ENCODE results near the gene GNPAT. TPM values are rescaled to one million over a fixed set of nuclear protein-coding genes. Genes with fewer than 3 reads are reported as not detected.

Gene GNPAT
- total RNA-seq, 1 experiment from 2014 or later = 21.8 TPM

DNA sequence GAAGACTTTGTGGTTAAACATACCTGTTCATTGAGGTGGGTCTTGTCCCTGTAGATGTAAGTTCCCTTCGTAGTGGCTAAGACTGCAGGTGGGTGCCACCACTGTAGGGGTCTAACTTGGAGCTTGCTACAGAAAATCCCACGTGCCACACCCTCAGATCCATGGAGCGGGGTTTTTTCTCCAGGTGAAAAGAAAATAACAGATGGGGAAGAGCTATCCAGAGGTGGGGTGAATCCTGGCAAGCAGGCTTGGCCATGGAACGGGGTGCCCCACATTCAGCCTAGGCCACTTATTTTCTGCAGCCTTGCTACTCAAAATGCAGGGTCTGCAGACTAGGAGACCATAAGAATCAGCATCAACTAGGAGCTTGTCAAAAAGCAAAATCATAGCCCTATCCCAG is 72.6 kb downstream of the GNPAT start:
- Histone ChIP-seq H3K9me3 (ENCODE audit: insufficient read depth, low read depth) (no peaks in the 10 kb centered on the region), H3K27me3 (ENCODE audit: insufficient read depth, low read depth) (no peaks in the 10 kb centered on the region), H4K20me1 (ENCODE audit: insufficient read depth) (no peaks in the 10 kb centered on the region), H3K4me1 (replicated peaks; ENCODE audit: insufficient read depth) (no peaks in the 10 kb centered on the region), H3K4me2 (no peak overlapping the region), H3K27ac (no peak overlapping the region), H3K9me2 (ENCODE audit: insufficient read depth) (no peaks in the 10 kb centered on the region), H3K36me3 (ENCODE audit: low read depth) (no peaks in the 10 kb centered on the region), H3F3A (ENCODE audit: insufficient read depth, low read depth) (no peaks in the 10 kb centered on the region), H3K79me2 (ENCODE audit: low read depth) (no peaks in the 10 kb centered on the region), H3K4me3 (no peak overlapping the region), H2AFZ (no peak overlapping the region)
- ChIA-PET CTCF (interaction anchor here (0.6 kb wide), 1 partner anchor 1754 kb away, joined by 3 read pairs; no protein-coding TSS in a partner anchor), POLR2A (ENCODE audit: unreplicated experiment) (no interaction called here)
- DNase-seq = no peak
- no TSS peak for BruUV-seq (replicated peaks)
- TF ChIP-seq EZH2 (IDR thresholded peaks at IDR 0.05; ENCODE audit: low read depth) = no peak
- TF ChIP-seq, protein P1, sequence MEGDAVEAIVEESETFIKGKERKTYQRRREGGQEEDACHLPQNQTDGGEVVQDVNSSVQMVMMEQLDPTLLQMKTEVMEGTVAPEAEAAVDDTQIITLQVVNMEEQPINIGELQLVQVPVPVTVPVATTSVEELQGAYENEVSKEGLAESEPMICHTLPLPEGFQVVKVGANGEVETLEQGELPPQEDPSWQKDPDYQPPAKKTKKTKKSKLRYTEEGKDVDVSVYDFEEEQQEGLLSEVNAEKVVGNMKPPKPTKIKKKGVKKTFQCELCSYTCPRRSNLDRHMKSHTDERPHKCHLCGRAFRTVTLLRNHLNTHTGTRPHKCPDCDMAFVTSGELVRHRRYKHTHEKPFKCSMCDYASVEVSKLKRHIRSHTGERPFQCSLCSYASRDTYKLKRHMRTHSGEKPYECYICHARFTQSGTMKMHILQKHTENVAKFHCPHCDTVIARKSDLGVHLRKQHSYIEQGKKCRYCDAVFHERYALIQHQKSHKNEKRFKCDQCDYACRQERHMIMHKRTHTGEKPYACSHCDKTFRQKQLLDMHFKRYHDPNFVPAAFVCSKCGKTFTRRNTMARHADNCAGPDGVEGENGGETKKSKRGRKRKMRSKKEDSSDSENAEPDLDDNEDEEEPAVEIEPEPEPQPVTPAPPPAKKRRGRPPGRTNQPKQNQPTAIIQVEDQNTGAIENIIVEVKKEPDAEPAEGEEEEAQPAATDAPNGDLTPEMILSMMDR (conservative IDR thresholded peaks at IDR 0.05) = no peak
- intact Hi-C loops (cut with micrococcal nuclease; ENCODE audit: unreplicated experiment) = no loop called here

DNA sequence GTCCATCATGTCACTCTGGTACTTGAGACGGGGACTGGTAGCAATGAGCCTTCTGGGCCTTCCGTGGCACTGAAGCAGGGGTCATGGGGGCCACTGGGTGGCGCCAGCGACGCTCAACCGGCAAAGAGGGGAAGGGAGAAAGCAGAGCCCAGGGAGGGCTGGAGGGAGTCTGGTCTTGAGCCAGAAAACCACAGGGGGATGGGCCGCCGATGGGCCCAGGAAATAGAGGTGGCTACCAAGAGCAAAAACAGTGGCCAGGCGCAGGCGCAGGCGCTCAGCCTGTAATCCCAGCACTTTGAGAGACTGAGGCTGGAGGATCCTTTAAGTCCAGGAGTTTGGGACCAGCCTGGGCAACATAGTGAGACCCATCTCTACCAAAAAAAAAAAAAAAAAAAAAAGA is 74.9 kb downstream of the GNPAT start:
- no peak overlapping the region for H2AFZ ChIP-seq
- no peaks in the 10 kb centered on the region for H3K36me3 ChIP-seq (ENCODE audit: low read depth)
- H3K79me2 ChIP-seq (ENCODE audit: low read depth) = no peaks in the 10 kb centered on the region
- no peaks in the 10 kb centered on the region for H4K20me1 ChIP-seq (ENCODE audit: insufficient read depth)
- no peaks in the 10 kb centered on the region for H3K27me3 ChIP-seq (ENCODE audit: insufficient read depth, low read depth)
- peak in 1 of 2 experiments; percentile 11 for DNase-seq
- no peak overlapping the region for H3K4me2 ChIP-seq
- ChIA-PET POLR2A (ENCODE audit: unreplicated experiment) (no interaction called here), CTCF (interaction anchor here (0.7 kb wide), 1 partner anchor 18 kb away, joined by 10 read pairs; no protein-coding TSS in a partner anchor)
- no peaks in the 10 kb centered on the region for H3K9me3 ChIP-seq (ENCODE audit: insufficient read depth, low read depth)
- H3K9me2 ChIP-seq (ENCODE audit: insufficient read depth) = no peaks in the 10 kb centered on the region
- no TSS peak for BruUV-seq (replicated peaks)
- no peaks in the 10 kb centered on the region for H3K4me1 ChIP-seq (replicated peaks; ENCODE audit: insufficient read depth)
- no peaks in the 10 kb centered on the region for H3F3A ChIP-seq (ENCODE audit: insufficient read depth, low read depth)
- no peak overlapping the region for H3K27ac ChIP-seq
- H3K4me3 ChIP-seq = no peak overlapping the region
- intact Hi-C loops (cut with micrococcal nuclease; ENCODE audit: unreplicated experiment) = no loop called here
- TF ChIP-seq EZH2 (IDR thresholded peaks at IDR 0.05; ENCODE audit: low read depth) = no peak
- TF ChIP-seq, protein P1 (conservative IDR thresholded peaks at IDR 0.05) = peak; percentile 52; the same call in 1 of the 2 replicates

DNA sequence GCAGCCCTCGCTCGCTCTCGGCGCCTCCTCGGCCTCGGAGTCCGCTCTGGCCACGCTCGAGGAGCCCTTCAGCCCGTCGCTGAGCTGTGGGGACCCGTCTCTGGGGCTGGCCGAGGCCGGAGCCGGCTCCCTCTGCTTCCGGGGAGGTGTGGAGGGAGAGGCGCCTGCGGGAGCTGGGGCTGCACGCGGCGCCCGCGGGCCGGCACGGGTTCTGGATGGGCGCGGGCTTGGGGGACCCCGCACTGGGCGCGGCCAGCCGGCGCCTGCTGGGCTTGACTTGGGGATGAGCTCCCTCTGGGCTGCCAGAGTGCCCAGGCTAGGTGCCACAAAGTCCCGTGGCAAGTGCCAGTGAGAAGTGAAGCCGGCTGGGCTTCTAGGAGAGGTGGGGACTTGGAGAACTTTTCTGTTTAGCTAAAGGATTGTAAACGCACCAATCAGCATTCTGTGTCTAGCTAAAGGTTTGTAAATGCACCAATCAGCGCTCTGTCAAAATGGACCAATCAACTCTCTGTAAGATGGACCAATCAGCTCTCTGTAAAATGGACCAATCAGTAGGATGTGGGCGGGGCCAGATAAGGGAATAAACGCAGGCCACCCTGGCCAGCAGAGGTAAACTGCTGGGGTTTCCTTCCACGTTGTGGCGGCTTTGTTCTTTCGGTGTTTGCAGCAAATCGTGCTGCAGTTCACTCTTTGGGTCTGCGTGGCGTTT is 76.4 kb downstream of the GNPAT start:
- ChIA-PET POLR2A (ENCODE audit: unreplicated experiment) (no interaction called here), CTCF (no interaction called here)
- Histone ChIP-seq H3K9me3 (ENCODE audit: insufficient read depth, low read depth) (no peaks in the 10 kb centered on the region), H3F3A (ENCODE audit: insufficient read depth, low read depth) (no peaks in the 10 kb centered on the region), H3K4me2 (no peak overlapping the region), H3K36me3 (ENCODE audit: low read depth) (no peaks in the 10 kb centered on the region), H3K4me1 (replicated peaks; ENCODE audit: insufficient read depth) (no peaks in the 10 kb centered on the region), H3K4me3 (no peak overlapping the region), H3K79me2 (ENCODE audit: low read depth) (no peaks in the 10 kb centered on the region), H4K20me1 (ENCODE audit: insufficient read depth) (no peaks in the 10 kb centered on the region), H3K27me3 (ENCODE audit: insufficient read depth, low read depth) (no peaks in the 10 kb centered on the region), H2AFZ (no peak overlapping the region), H3K9me2 (ENCODE audit: insufficient read depth) (no peaks in the 10 kb centered on the region), H3K27ac (no peak overlapping the region)
- BruUV-seq (replicated peaks) = no TSS peak
- intact Hi-C loops (cut with micrococcal nuclease; ENCODE audit: unreplicated experiment) = no loop called here
- DNase-seq = no peak
- TF ChIP-seq, protein P1 (conservative IDR thresholded peaks at IDR 0.05) = no peak
- no peak for TF ChIP-seq EZH2 (IDR thresholded peaks at IDR 0.05; ENCODE audit: low read depth)
